GM18520 (cell line): ENCODE data around the gene ADAM8.
"Not testable (repeated sequence)": the region's sequence is repeated elsewhere in the genome, so short reads cannot be mapped to it uniquely, and the experiment has no call there.

Experiments used
- ATAC-seq: cut with Tn5 transposase; IDR thresholded peaks from one replicate; pipeline ENCODE4 v1.9.1; 2021; ENCODE audit not compliant: unreplicated experiment

The ADAM8 gene

DNA sequence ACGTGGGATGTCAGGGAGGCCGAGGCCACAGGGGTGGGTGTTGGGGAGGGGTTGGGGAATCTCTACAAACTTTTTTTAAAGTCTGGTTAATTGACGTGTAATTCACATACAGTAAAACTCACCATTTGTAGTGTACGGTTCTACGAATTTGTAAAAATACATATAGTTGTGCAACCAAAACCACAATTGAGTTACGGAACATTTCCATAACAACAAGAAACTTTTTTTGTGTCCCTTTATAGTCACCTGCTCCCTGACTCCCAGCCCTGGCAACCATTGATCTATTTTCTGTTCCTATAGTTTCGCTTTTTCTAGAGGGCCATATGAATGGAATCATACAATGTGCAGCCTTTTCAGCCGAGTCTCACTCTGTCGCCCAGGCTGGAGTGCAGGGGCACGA is 41.9 kb downstream of the ADAM8 start:
- ATAC-seq: not testable (repeated sequence)

DNA sequence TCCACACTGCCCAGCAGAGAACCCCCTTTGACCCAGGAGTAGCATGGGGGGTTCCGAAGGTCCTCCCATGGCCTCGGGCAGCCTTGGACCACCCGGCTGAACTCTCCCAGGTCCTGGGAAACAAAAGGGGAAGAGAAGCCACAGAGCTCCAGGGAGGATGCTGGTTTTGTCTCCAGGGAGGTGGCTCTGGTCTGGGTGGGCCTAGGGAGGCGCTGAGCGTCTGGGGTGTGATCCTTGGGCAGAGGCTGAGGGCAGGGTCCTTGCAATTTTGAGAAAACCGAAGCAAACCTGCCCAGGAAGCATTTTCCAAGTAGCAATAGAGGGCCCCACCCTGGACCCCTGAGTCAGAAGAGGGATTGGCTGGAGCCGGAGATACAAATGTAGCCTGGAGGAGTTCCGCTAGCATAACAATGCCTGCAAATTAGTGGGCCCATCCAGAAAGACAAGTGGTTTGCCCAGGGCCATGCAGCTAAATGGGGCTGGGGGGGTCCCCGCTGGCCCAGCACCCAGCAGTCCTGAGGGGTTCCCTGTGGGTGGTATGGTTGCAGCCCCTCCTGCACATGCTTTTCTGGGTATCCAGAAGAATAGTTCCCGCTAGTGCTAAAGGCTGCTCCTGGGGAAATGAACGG is 44.6 kb downstream of the ADAM8 start:
- ATAC-seq: no peak

DNA sequence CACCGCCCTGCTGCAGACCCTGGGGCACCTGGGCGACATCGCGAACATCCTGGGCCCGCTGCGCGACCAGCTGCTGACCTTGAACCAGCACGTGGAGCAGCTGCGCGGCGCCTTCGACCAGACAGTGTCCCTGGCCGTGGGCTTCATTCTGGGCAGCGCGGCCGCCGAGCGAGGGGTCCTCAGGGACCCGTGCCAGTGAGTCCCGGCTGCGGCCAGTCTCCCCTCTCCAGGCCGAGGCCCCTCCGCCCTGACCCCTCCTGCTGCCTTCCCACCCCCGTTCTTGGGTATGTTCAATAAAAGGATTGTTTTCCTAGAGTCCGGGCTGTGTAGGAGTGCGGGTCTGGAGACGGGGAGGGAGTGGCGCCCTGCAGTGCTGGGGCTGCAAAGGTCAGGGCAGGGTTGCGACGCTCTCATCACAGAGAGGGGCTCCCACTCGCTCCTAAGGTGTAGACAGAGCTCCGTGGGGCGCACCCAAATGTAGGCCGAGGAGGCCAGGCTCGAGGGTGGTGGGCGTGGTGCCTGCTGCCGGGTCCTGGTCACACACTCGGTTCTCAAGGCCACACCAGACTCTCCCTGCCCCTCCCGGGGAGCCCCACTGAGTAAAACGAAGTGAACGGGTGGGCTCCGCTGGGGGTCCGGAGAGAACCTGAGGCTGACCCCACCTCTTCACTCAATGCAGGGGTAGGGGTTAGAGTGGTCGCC is 45.3 kb downstream of the ADAM8 start:
- ATAC-seq: no peak

DNA sequence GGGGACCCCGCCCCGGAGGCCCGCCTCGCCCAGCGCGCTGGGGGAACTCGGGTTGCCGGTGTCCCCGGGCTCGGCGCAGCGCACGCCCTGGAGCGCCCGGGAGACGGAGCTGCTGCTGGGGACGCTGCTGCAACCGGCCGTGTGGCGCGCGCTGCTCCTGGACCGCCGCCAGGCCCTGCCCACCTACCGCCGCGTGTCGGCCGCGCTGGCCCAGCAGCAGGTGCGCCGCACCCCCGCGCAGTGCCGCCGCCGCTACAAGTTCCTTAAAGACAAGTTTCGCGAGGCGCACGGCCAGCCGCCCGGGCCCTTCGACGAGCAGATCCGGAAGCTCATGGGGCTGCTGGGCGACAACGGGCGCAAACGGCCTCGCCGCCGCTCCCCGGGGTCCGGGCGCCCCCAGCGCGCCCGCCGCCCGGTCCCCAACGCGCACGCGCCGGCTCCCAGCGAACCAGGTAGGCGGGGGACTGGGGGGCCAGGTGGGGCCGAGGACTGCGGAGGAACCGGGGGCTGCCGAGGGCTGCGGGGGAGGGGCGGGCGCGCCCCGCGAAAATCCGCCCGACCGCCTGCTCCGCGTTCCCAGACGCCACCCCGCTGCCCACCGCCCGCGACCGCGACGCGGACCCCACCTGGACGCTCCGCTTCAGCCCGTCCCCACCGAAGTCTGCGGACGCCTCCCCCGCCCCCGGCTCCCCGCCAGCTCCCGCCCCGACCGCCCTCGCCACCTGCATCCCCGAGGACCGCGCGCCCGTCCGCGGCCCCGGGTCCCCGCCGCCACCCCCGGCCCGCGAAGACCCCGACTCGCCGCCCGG is 46.1 kb downstream of the ADAM8 start:
- ATAC-seq: no peak

DNA sequence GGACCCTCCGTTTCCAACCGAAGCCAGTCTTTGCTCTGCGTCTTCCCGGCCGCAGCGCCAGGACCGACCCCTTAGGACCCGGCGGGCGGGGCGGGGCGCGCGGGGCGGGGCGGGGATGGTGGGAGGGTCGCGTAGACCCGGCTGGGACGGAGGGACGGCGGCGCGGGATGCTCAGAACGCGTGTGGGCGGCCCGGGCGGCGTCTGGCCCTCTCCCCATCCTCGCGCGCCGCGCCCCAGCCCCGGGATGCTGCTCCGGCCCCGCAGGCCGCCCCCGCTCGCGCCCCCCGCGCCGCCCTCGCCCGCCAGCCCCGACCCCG is 46.7 kb downstream of the ADAM8 start, which contains the start of gene UTF1:
Gene UTF1, plus strand, starts transcription at position 174 of the 318 bp plus-strand sequence. Its CDS starts 72 bp downstream, at position 246.
- no peak for ATAC-seq

DNA sequence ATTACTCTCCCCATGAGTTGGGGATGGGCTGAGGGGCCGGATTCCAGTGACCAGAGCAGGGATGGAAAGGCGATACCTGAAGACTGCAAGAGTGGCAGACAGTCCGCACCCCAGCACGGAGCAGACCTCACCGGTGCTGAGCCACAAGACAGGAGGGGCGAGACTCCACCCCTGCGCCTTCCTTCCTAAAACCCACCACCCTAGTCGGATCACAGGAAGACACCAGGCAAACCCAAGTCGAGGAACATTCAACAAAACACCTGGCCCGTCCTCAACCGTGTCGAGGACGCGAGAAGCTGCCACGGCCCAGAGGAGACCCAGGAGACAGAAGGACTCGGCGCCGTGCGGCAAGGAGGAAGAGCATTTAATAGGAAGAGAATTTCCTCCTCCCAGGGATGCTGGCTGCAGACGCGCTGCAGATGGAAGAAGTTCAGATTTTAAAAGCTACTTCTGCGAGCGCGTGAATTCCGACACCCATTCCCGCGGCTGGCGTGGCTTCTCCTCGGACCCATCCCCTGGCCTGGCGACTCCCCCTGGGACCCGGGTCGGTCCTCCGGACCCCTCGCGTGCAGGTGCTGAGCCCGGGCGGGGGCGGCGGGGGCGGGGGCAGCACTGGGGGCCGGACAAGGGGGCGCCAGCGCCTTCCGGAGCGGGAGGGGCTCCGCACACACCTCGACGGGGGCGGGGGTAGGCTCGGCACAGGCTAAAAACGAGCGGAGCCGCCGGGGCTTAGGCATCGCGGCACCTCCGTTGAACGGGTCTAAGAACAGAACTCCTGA is 47.2 kb downstream of the ADAM8 start:
- ATAC-seq: no peak

DNA sequence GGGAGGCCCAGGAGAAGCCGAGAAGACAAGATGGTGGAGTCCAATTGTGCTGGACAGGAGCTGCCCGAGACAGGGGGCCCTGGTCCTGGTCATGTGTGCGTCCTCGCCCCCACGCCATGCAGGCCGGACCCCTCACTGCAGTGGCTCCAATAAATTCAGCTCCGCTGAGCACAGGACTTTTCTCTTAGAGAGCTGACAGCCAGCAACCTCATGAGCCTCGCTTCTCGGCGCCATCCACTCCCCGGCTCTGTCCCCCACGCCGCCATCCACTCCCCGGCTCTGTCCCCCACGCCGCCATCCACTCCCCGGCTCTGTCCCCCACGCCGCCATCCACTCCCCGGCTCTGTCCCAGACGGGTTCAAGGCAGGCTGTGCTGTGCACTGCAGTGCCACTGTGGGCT is 49.4 kb downstream of the ADAM8 start:
- no peak for ATAC-seq

DNA sequence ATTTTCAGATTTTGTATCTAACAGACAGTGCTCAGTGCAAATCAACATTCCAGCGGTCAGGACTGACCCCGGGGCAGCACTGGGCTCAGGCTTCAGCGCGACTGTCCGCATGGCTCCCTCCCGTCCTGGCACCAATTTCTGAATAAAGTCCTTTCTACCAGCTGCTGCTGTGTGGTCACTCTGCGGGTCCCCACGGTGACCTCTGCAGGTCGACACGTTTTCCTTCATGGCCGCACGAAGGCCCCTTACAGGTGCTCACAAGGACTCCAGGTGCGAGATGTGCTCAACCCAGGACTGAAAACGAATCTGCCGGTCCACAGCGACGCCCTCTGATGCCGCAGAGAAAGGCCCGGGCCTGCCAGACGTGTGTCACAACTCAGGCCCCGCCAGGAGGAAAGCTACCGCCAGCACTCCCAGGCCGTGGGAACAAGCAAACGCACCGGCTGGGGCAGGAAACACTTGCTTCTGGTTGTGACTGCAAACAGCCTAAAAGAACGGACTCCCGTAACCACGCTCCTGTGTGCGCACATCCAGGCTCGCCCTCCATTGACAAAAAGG is 50.3 kb downstream of the ADAM8 start:
- no peak for ATAC-seq

DNA sequence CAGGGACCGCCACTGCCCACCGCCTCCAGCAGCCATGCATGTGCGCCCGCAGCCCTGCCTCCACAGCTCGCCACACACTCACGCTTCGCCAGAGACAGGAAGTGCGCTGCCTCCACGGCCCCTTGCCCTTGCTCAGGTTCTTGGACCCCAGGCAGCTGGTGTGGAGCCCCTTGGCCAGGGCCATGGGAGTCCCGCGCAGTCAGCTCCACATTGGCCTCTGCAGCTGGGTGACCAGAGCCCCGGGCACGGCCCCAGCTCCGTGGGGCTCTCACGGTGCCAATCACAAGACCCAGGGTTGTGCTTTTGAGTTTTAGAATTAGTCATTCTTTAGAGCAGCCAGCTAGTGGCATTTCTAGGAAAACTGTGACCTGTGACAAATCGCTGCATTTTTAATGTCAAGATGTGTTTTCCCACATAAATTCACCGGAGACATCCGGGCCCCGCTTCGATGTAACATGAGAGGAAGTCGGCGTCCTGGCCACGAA is 50.9 kb downstream of the ADAM8 start:
- ATAC-seq: no peak

DNA sequence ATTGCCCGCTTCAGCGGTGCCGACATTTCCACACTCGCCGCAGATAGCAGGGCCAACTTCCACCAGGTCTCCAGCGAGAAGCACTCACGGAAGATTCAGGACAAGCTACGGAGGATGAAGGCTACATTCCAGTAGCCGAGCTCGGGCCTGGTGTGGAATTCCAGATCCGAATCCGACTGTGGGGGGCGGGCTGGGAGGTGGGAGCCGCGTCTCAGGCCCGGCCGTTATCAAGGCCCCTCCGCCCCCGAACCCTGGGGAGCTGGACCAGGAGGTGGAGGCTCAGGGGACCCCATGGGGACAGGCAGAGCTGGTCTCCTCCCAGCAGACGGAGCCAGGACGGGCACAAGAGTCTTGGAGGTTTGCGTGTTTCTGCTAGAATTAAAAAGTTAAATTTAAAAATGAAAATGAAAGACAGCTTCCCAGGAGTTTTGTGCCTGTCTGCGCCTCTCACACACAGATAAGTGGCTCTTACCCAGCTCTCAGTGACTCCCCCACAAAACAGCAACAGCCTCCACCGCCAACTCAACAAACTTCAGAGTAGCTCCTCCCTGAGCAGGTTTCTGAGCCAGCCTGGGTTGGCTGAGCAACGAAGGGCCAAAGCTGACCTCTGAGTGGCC is 51.8 kb downstream of the ADAM8 start:
- no peak for ATAC-seq

DNA sequence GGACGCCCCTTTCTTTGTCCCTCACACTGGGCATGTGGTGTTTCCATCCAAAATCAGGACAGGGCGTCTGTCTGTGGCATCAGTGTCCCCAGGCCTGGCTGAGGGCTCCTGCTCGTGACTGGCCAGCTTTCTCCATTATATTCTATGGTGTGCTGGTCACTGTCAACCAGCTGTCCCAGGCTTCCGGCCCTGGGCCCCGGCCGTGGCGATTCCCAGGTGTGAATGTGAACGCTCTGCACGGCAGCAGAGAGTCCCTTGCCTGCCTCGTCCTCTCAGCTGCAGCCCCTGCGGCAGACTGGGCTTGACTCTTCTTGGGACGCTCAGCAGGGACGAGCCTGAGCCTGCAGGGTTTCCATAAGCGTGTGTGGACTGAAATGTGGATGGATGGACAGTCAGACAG is 52.6 kb downstream of the ADAM8 start:
- ATAC-seq: no peak

DNA sequence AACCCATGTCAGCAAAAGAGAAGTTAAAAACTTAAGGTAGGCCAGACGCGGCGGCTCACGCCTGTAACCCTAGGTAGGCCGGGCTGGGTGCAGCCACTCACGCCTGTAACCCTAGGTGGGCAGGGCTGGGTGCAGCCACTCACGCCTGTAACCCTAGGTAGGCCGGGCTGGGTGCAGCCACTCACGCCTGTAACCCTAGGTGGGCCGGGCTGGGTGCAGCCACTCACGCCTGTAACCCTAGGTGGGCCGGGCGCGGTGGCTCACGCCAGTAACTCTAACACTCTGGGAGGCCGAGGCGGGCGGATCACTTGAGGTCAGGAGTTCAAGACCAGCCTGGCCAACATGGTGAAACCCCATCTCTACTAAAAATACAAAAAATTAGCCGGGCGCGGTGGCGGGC is 54.9 kb downstream of the ADAM8 start:
- ATAC-seq: not testable (repeated sequence)

DNA sequence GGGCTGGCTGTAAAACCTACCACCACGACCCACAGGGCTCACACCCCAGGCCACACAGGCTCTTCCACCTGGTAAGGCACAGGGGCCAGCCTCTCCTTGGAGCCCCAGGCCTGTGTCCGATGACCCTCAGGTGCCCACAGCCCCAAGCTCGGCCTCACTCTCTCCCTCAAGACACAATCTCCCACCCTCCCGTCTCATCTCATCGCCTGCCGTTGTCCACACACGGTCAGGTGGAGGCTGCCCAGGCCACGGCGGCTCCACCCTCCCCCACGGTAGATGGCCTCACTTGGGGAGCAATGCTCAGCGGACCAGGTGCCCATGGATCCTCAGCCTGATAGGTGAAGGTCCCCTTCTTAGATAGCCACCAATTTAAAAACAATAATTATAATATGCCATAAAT is 55.3 kb downstream of the ADAM8 start:
- ATAC-seq: no peak

DNA sequence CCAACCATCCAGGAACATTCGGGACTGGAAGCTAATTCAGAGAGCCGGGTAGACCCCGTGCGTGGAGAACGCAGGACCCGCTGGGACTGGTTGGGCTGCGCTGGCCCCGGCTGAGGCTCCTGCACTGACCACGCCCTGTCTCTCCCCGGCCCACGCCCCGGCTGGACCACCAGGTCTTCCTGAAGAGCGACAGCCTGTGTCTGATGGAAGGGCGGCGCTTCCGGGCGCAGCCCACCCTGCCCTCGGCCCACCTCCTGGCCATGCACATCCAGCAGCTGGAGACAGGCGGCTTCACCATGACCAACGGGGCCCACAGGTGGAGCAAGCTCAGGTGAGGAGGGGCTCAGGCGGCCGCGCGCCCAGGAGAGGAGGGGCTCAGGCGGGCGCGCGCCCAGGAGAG is 56.9 kb downstream of the ADAM8 start:
- ATAC-seq: no peak

DNA sequence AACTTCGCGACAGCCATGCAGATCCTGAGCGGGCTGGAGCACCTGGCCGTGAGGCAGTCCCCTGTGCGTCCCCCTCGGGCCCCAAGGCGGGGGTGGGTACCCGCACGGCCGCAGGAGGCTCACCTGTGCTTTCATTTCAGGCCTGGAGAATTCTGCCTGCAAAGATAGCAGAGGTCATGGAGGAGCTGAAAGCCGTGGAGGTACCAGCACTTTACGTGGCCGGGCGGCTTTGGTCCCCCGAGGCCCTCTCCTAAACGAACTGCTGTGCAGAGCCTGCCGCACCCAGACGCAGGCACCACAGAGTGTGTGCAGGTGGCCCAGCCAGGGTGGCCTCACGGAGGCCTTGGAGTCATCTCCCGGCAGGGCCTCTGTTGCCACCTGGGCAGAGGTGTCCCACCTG is 57.8 kb downstream of the ADAM8 start:
- no peak for ATAC-seq

DNA sequence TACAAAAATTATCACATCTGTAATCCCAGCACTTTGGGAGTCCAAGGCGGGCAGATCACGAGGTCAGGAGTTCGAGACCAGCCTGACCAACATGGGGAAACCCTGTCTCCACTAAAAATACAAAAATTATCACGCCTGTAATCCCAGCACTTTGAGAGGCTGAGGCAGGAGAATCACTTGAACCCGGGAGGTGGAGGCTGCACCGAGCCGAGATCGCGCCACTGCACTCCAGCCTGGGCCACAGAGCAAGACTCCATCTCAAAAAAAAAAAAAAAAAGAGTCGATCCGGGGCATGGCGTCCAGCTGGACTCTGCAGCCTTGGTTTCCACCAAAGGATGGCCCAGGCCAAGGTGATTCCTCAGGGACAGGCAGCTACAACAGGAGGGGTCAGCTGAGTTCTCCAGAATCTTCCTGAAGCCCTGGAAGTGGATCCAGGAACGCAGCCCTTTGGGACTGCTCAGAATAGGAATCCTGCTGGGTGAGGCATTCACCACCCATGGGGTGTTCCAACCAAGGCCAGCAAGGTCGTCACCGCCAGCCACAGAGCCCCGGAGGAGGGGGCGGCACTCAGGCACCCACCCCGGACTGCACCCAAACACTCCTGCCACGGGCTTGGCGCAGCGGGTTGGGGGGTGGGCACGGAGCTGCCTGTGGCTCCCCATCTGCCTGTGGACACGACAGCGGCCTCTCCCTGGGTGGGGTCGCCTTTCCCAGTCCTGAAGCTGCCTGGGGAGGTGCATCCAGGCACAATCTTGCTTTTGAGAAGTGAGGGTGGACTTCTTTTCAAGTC is 58.7 kb downstream of the ADAM8 start:
- ATAC-seq: no peak

DNA sequence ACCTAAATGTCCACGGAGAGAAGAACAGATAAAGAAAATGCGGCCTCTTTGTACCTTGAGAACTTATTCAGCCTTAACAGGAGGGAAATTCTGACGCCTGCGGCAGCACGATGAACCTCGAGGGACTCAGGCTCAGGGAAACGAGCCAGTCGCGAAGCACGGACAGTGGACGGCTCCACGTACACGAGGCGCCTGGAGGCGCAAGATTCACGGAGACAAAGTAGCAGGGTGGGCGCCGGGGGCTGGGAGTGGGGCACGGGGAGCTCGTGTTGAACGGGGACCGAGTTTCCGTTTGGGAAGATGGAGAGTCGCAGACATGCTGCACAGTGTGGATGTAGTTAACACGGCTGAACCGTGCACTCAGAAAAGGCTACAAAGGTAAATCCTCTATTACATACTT is 59.9 kb downstream of the ADAM8 start:
- no peak for ATAC-seq

DNA sequence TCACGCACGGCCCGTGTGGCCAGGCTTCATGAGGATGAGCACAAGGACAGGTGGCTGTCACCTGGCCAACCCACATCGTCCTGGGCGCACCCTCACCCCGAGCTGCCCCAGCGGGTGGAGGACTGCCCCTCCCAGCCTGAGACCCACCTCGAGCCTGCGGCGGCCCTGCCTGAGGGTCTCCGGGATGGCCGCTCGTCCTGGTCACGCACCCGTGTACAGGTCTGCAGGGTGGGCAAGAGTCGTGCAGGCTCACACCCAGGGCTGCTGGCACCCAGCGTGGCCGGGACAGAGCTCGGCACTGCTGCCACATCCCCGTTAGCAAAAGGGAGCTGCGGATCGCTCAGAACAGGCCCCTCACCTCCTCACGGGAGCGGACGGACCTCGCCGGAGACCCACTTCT is 61.1 kb downstream of the ADAM8 start:
- ATAC-seq: no peak

DNA sequence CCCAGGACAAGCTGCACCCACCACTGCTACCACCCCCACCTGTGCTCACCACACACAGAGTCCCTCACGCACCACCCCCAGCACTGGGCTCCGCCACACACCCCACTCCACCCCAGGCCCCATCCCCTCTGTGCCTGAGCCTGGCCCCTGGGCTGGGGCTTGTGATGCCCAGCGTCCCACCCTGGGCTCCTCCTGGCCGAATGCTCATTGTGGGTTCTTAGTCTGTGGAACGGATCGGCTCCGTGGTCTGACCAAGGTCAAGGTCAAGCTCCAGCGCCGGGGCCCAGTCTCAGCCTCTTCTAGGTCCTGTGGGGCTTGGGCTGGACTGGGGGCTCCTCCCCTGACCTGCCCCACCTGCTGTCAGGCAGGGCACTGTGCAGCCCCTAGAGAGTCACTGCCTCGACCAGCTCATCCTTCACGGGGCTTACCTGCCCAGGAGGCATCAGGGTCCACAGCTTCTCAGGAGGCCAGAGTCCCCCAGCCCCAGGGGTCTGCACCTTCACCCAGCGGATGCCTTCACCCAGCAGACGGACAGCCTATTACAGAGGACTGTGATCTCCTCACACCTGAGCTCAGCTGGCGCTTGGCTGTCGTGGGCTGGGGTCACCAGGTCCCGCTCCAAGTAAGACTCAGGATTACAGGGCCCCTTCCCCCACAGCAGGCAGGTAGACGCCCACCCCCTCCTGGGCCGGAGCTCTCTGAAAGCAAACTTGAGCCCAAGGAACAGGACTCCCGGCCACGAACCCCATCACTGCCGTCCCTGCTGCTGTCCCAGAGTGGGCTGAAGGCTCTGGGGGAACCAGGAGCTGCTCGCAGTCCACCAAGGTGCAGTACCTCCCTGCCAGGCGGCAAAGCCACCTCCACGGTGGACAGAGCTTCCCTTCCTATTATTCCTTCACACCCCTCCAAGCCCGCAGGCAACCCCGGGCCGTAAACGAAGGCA is 61.9 kb downstream of the ADAM8 start:
- ATAC-seq: no peak
